IMR-90 (cell line): ENCODE measurements around the gene MRPL4. TPM values are rescaled to one million over a fixed set of nuclear protein-coding genes. Genes with fewer than 3 reads are reported as not detected.

Experiments
- ATAC-seq: fragments of 200-7000 bp; cut with Tn5 transposase; 2 replicates; pipeline ENCODE4 v1.9.1; 2020; ENCODE audit warnings: low read depth, mild to moderate bottlenecking, moderate library complexity
- BruUV-seq: library from RNA; stranded (reverse); fragments of 400-500 nt; replicated peaks from 2 replicates; lab custom pipeline; 2021; lab: Mats Ljungman, UMichigan
- CTCF ChIA-PET: fragments of 300-600 bp; formaldehyde crosslinking; extraction: SDS; loops from one replicate; lab custom pipeline; 2021; ENCODE audit warnings: antibody characterized with exemption; lab: Yijun Ruan, JAX
- POLR2A ChIA-PET: fragments of 300-600 bp; sonication (Branson Sonifier 250); formaldehyde crosslinking; loops from one replicate; lab custom pipeline; 2022; ENCODE audit warnings: antibody characterized with exemption; ENCODE audit not compliant: unreplicated experiment; lab: Charles Lee
- DNase-seq: peaks from one replicate; pipeline ENCODE4 v3.0.0; 2013
- H2AFZ ChIP-seq: replicated peaks from 2 replicates; pipeline ENCODE3; 2013; ENCODE audit warnings: low read length, mild to moderate bottlenecking; ENCODE audit not compliant: poor library complexity
- H2AK5ac ChIP-seq: 2 replicates; pipeline ENCODE4 v1.6.1; 2013; ENCODE audit warnings: low read depth, low read length, inconsistent platforms
- H2AK9ac ChIP-seq: replicated peaks from 2 replicates; pipeline ENCODE3; 2013; ENCODE audit warnings: mild to moderate bottlenecking, low read depth, low read length, moderate library complexity; ENCODE audit not compliant: poor library complexity
- H2BK120ac ChIP-seq: 2 replicates; pipeline ENCODE4 v1.6.1; 2013; ENCODE audit warnings: low read depth, low read length, inconsistent platforms
- H2BK15ac ChIP-seq: 3 replicates; pipeline ENCODE4 v1.6.1; 2013; ENCODE audit warnings: low read depth, low read length, inconsistent platforms
- H2BK20ac ChIP-seq: 2 replicates; pipeline ENCODE4 v1.6.1; 2013; ENCODE audit warnings: low read depth, mild to moderate bottlenecking, inconsistent platforms, low read length, moderate library complexity
- H2BK5ac ChIP-seq: 2 replicates; pipeline ENCODE4 v1.6.1; 2013; ENCODE audit warnings: mild to moderate bottlenecking, low read depth, low read length, inconsistent platforms; ENCODE audit not compliant: poor library complexity, severe bottlenecking
- H3K14ac ChIP-seq: replicated peaks from 2 replicates; pipeline ENCODE4 v1.6.1; 2013; ENCODE audit warnings: low read depth, low read length, inconsistent platforms
- H3K18ac ChIP-seq: 2 replicates; pipeline ENCODE4 v1.6.1; 2013; ENCODE audit warnings: low read depth, low read length, control low read depth
- H3K23ac ChIP-seq: 2 replicates; pipeline ENCODE4 v1.6.1; 2013; ENCODE audit warnings: low read depth, low read length, inconsistent platforms
- H3K27ac ChIP-seq: 2 replicates; pipeline ENCODE4 v1.5.1; 2013; ENCODE audit warnings: mild to moderate bottlenecking, control low read depth, low read length; ENCODE audit not compliant: insufficient read depth
- H3K27me3 ChIP-seq: 2 replicates; pipeline ENCODE4 v1.6.1; 2013; ENCODE audit warnings: low read length; ENCODE audit not compliant: control insufficient read depth, insufficient read depth
- H3K36me3 ChIP-seq: 2 replicates; pipeline ENCODE4 v1.6.1; 2013; ENCODE audit warnings: low read length, mixed read lengths; ENCODE audit not compliant: control insufficient read depth, insufficient read depth
- H3K4ac ChIP-seq: 2 replicates; pipeline ENCODE4 v1.6.1; 2013; ENCODE audit warnings: low read depth, low read length, inconsistent platforms
- H3K4me1 ChIP-seq: 2 replicates; pipeline ENCODE4 v1.6.1; 2013; ENCODE audit warnings: low read length, mixed read lengths; ENCODE audit not compliant: control insufficient read depth, insufficient read depth
- H3K4me2 ChIP-seq: 2 replicates; pipeline ENCODE4 v1.6.1; 2013; ENCODE audit warnings: low read depth, mild to moderate bottlenecking, control low read depth, low read length, moderate library complexity
- H3K4me3 ChIP-seq: 2 replicates; pipeline ENCODE4 v1.5.1; 2013; ENCODE audit warnings: low read depth, mild to moderate bottlenecking, control low read depth, low read length, moderate library complexity; ENCODE audit not compliant: insufficient read depth
- H3K56ac ChIP-seq: 2 replicates; pipeline ENCODE4 v1.6.1; 2013; ENCODE audit warnings: low read length, inconsistent platforms; ENCODE audit not compliant: insufficient read depth; ENCODE audit errors: extremely low read depth
- H3K79me1 ChIP-seq, 2 experiments: 2 replicates each; pipeline ENCODE4 v1.6.1; 2013; ENCODE audit warnings: low read length in 2 of 2, inconsistent platforms in 1 of 2, low read depth in 1 of 2
- H3K9ac ChIP-seq: 2 replicates; pipeline ENCODE4 v1.6.1; 2013; ENCODE audit warnings: low read depth, low read length, control low read depth
- H3K9me1 ChIP-seq: 2 replicates; pipeline ENCODE4 v1.6.1; 2013; ENCODE audit warnings: low read length, inconsistent platforms; ENCODE audit not compliant: insufficient read depth
- H3K9me3 ChIP-seq: 2 replicates; pipeline ENCODE4 v1.6.1; 2013; ENCODE audit warnings: low read length; ENCODE audit not compliant: control insufficient read depth, insufficient read depth
- H4K20me1 ChIP-seq: 2 replicates; pipeline ENCODE4 v1.6.1; 2013; ENCODE audit warnings: low read length, inconsistent platforms; ENCODE audit not compliant: insufficient read depth
- H4K5ac ChIP-seq: 2 replicates; pipeline ENCODE4 v1.6.1; 2013; ENCODE audit warnings: mild to moderate bottlenecking, low read depth, low read length, control low read depth
- H4K8ac ChIP-seq, 2 experiments: 2 replicates each; pipeline ENCODE4 v1.6.1; 2013; ENCODE audit warnings: low read depth in 2 of 2, low read length in 2 of 2, control low read depth in 1 of 2, inconsistent platforms in 1 of 2
- H4K91ac ChIP-seq: 2 replicates; pipeline ENCODE4 v1.6.1; 2013; ENCODE audit warnings: low read depth, low read length, inconsistent platforms; ENCODE audit not compliant: insufficient read depth
- BHLHE40 ChIP-seq: fragments of 150-350 bp; IDR thresholded peaks from 2 replicates; pipeline ENCODE4 v1.6.1; 2016; ENCODE audit warnings: mild to moderate bottlenecking, low read depth, low read length
- CEBPB ChIP-seq: IDR thresholded peaks from 2 replicates; pipeline ENCODE4 v1.6.1; 2012; ENCODE audit warnings: low read depth, low read length, improper control_type of control experiment
- CHD1 ChIP-seq: IDR thresholded peaks from 2 replicates; pipeline ENCODE4 v1.6.1; 2012; ENCODE audit warnings: low read depth, low read length, improper control_type of control experiment
- ELK1 ChIP-seq: fragments of 150-350 bp; IDR thresholded peaks from 2 replicates; pipeline ENCODE4 v1.6.1; 2016; ENCODE audit warnings: low read depth, mild to moderate bottlenecking, low read length, moderate library complexity, borderline replicate concordance
- FOS ChIP-seq: fragments of 150-350 bp; IDR thresholded peaks from 2 replicates; pipeline ENCODE4 v1.6.1; 2016; ENCODE audit warnings: low read depth, low read length
- MAFK ChIP-seq: IDR thresholded peaks from 2 replicates; pipeline ENCODE4 v1.6.1; 2012; ENCODE audit warnings: low read depth, low read length, improper control_type of control experiment
- MAZ ChIP-seq: IDR thresholded peaks from 2 replicates; pipeline ENCODE4 v1.6.1; 2012; ENCODE audit warnings: low read depth, mild to moderate bottlenecking, low read length, improper control_type of control experiment, moderate library complexity, borderline replicate concordance
- MXI1 ChIP-seq: IDR thresholded peaks from 2 replicates; pipeline ENCODE4 v1.6.1; 2012; ENCODE audit warnings: low read depth, mild to moderate bottlenecking, low read length, moderate library complexity, borderline replicate concordance
- NFE2L2 ChIP-seq: fragments of 150-350 bp; IDR thresholded peaks from 2 replicates; pipeline ENCODE4 v1.6.1; 2016; ENCODE audit warnings: low read depth, mild to moderate bottlenecking, low read length
- POLR2A ChIP-seq: IDR thresholded peaks from 2 replicates; pipeline ENCODE4 v1.6.1; 2012; ENCODE audit warnings: mild to moderate bottlenecking, low read depth, low read length
- RAD21 ChIP-seq: IDR thresholded peaks from 2 replicates; pipeline ENCODE4 v1.6.1; 2012; ENCODE audit warnings: low read length, improper control_type of control experiment
- RCOR1 ChIP-seq: IDR thresholded peaks from 2 replicates; pipeline ENCODE4 v1.6.1; 2012; ENCODE audit warnings: mild to moderate bottlenecking, low read length, improper control_type of control experiment; ENCODE audit not compliant: insufficient replicate concordance
- RFX5 ChIP-seq: IDR thresholded peaks from 2 replicates; pipeline ENCODE4 v1.8.0; 2012; ENCODE audit warnings: low read depth, mild to moderate bottlenecking, low read length, moderate library complexity
- SMC3 ChIP-seq: fragments of 150-350 bp; IDR thresholded peaks from 2 replicates; pipeline ENCODE4 v1.6.1; 2016; ENCODE audit warnings: low read depth, mild to moderate bottlenecking, antibody characterized with exemption, low read length, moderate library complexity
- USF2 ChIP-seq: fragments of 150-350 bp; IDR thresholded peaks from 2 replicates; pipeline ENCODE4 v1.6.1; 2017; ENCODE audit warnings: mild to moderate bottlenecking, antibody characterized with exemption, low read length, low read depth
- WGBS, 2 experiments: methylation state at CpG; one replicate each; pipeline versions ENCODE4 v1.1.5 to v1.1.7; 2013; ENCODE audit warnings: missing lambda C conversion rate in 2 of 2; ENCODE audit not compliant: insufficient read length in 1 of 2; ENCODE audit errors: extremely low coverage in 2 of 2; 5-methylcytosine and 5-hydroxymethylcytosine counted together
- dilution Hi-C: fragments of 300-500 bp; cut with HindIII; formaldehyde crosslinking; loops from one replicate; pipeline ENCODE4 v1.14.3; 2018; ENCODE audit warnings: low sequenced_read_pairs; ENCODE audit not compliant: unreplicated experiment
- in situ Hi-C: fragments of 300-500 bp; cut with MboI; formaldehyde crosslinking; loops from 3 replicates; pipeline ENCODE4 v1.14.3; 2019; ENCODE audit warnings: low sequenced_read_pairs, inconsistent platforms, mixed read lengths
- intact Hi-C: fragments of 100-400 bp; cut with micrococcal nuclease; formaldehyde crosslinking; loops from 2 replicates; pipeline ENCODE4 v1.10.0; 2022
- polyA plus RNA-seq, 3 experiments: library from polyadenylated mRNA; depleted of rRNA; stranded (reverse); fragments of >200 nt; gene quantifications; 2 replicates each; pipeline ENCODE4 v1.2.3, GENCODE V29; 2012; ENCODE audit warnings: low replicate concordance in 1 of 3
- total RNA-seq: library from RNA; depleted of rRNA; stranded (reverse); fragments of >200 nt; gene quantifications from 2 replicates; pipeline ENCODE4 v1.2.3, GENCODE V29; 2012
- TF ChIP-seq, protein P1 (sequence below): conservative IDR thresholded peaks from 2 replicates; pipeline ENCODE4 v1.5.1; 2012; ENCODE audit warnings: mild to moderate bottlenecking, low read depth, low read length, improper control_type of control experiment

The MRPL4 gene
- total and polyA plus RNA-seq, 2 of the 4 experiments (the other 2 are of a cell fraction): 32.8 to 108 TPM

- peaks cover 11% of the 10 kb centered on the region for H3K9me1 ChIP-seq
- H4K20me1 ChIP-seq: peaks cover 8% of the 10 kb centered on the region
- in situ Hi-C loops (no loop called here), intact Hi-C loops (no loop called here), dilution Hi-C loops (no loop called here)
- no peak overlapping the region for H3K4me3 ChIP-seq
- WGBS, 2 experiments: no CpG with 5 or more reads among the region's 4 CpGs
- H3K27ac ChIP-seq: no peak overlapping the region
- H2AK5ac ChIP-seq: no peak overlapping the region
- no peak for ATAC-seq
- no peak overlapping the region for H3K18ac ChIP-seq
- H3K56ac ChIP-seq: no peak overlapping the region
- H3K27me3 ChIP-seq: no peaks in the 10 kb centered on the region
- no peaks in the 10 kb centered on the region for H3K9me3 ChIP-seq
- H3K4ac ChIP-seq: no peak overlapping the region
- no peak overlapping the region for H2BK5ac ChIP-seq
- H2AFZ ChIP-seq: no peak overlapping the region
- H2BK120ac ChIP-seq: no peak overlapping the region
- TF ChIP-seq CHD1 (no peak), NFE2L2 (no peak), CEBPB (no peak), MAZ (no peak), RCOR1 (no peak), POLR2A (no peak), RFX5 (no peak), MAFK (no peak), MXI1 (no peak), USF2 (no peak), SMC3 (no peak), FOS (no peak), RAD21 (no peak), BHLHE40 (no peak), ELK1 (no peak)
- TF ChIP-seq, protein P1, sequence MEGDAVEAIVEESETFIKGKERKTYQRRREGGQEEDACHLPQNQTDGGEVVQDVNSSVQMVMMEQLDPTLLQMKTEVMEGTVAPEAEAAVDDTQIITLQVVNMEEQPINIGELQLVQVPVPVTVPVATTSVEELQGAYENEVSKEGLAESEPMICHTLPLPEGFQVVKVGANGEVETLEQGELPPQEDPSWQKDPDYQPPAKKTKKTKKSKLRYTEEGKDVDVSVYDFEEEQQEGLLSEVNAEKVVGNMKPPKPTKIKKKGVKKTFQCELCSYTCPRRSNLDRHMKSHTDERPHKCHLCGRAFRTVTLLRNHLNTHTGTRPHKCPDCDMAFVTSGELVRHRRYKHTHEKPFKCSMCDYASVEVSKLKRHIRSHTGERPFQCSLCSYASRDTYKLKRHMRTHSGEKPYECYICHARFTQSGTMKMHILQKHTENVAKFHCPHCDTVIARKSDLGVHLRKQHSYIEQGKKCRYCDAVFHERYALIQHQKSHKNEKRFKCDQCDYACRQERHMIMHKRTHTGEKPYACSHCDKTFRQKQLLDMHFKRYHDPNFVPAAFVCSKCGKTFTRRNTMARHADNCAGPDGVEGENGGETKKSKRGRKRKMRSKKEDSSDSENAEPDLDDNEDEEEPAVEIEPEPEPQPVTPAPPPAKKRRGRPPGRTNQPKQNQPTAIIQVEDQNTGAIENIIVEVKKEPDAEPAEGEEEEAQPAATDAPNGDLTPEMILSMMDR: no peak
- CTCF ChIA-PET: interaction anchor here (1.2 kb wide), 1 partner anchor 9 kb away, joined by 4 read pairs; no protein-coding TSS in a partner anchor
- H3K4me1 ChIP-seq: peaks cover 18% of the 10 kb centered on the region
- H2AK9ac ChIP-seq: no peak overlapping the region
- no peak for DNase-seq
- H4K8ac ChIP-seq: no peak overlapping the region
- no peak overlapping the region for H4K91ac ChIP-seq
- POLR2A ChIA-PET: no interaction called here
- no peaks in the 10 kb centered on the region for H3K36me3 ChIP-seq
- H3K79me1 ChIP-seq: peaks cover 12 to 23% of the 10 kb centered on the region in 2 experiments; a peak in 3 of 4 replicates
- no peak overlapping the region for H3K4me2 ChIP-seq
- H2BK15ac ChIP-seq: no peak overlapping the region
- no peak overlapping the region for H3K23ac ChIP-seq
- H3K9ac ChIP-seq: no peak overlapping the region
- H3K14ac ChIP-seq: no peak overlapping the region
- BruUV-seq: no TSS peak
- no peak overlapping the region for H2BK20ac ChIP-seq
- no peak overlapping the region for H4K5ac ChIP-seq
Measured at GRCh38 chr19:10233946-10234345, 18.1 kb upstream of the MRPL4 start.
